ENCODE results near the gene KIAA0040. TPM values are rescaled to one million over a fixed set of nuclear protein-coding genes. Genes with fewer than 3 reads are reported as not detected.

KIAA0040 gene
- total RNA-seq, 2 experiments from 2014 or later = 19.5 to 21.4 TPM

DNA sequence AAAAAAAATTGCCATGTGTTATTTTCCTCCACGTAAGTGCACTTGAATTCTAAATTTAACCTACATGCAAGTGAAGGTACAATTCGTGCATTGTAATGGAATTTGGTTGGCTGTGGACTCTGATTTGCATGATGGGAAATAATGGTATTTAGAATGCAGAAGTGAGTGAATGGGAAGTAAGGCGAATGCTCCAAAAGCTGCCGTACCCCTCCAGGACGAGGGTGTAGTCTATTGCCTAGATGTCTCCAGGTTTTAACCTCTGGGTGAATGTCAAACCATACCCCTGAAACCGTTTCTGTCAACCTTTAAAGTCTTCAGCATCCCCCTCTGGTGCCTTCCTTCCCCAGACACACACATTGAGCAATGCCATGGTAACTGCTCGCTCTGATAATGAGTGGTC, 44.5 kb downstream of the KIAA0040 start:
- H3K4me3 Mint-ChIP-seq = no peak overlapping the region
- intact Hi-C loops (cut with micrococcal nuclease) = no loop called here

DNA sequence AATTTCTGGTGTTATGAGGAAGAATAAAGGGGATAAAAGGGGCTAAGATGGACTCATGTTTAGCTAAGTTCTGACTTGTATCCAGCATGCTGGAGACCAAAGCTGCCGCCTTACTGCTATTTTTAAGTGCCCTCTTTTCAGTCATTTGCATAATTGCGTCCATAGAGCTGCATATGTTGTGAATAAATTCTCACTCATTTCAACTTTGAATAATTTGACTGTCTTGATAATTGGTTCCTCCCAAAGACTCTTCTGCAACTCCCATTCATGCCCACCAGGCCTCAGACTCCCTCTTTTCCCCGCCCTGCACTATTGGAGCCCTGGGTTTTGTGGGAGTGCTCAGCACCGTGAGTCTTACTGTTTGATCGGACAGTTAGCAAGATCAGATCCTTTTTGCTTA, 45.0 kb downstream of the KIAA0040 start:
- H3K27ac Mint-ChIP-seq = no peak overlapping the region
- CTCF ChIA-PET = interaction anchor here (0.7 to 5.5 kb wide), 13 partner anchors 8 to 609 kb away, joined by 3 to 67 read pairs (median 7); no protein-coding TSS in a partner anchor
- no peak overlapping the region for H3K4me3 Mint-ChIP-seq
- H3K9me3 Mint-ChIP-seq = no peaks in the 10 kb centered on the region
- DNase-seq = no peak
- intact Hi-C loops (cut with micrococcal nuclease) = no loop called here
- no peaks in the 10 kb centered on the region for H3K36me3 Mint-ChIP-seq (ENCODE audit: low read depth)
- peaks cover 4% of the 10 kb centered on the region for H3K4me1 Mint-ChIP-seq (ENCODE audit: low read depth)
- H3K27me3 Mint-ChIP-seq (ENCODE audit: low read depth) = peaks cover 16% of the 10 kb centered on the region

More for the DNA sequence above, 44.5 kb downstream of the KIAA0040 start:
- no peaks in the 10 kb centered on the region for H3K9me3 Mint-ChIP-seq
- H3K27me3 Mint-ChIP-seq (ENCODE audit: low read depth) = peaks cover 20% of the 10 kb centered on the region
- peaks cover 4% of the 10 kb centered on the region for H3K4me1 Mint-ChIP-seq (ENCODE audit: low read depth)
- no peak overlapping the region for H3K27ac Mint-ChIP-seq
- CTCF ChIA-PET = interaction anchor here (1.2 to 5.5 kb wide), 9 partner anchors 8 to 199 kb away, joined by 3 to 261 read pairs (median 26); no protein-coding TSS in a partner anchor
- H3K36me3 Mint-ChIP-seq (ENCODE audit: low read depth) = no peaks in the 10 kb centered on the region
- DNase-seq = no peak

- Mint-ChIP-seq H3K27me3 (ENCODE audit: low read depth) (peaks cover 13% of the 10 kb centered on the region), H3K36me3 (ENCODE audit: low read depth) (no peaks in the 10 kb centered on the region), H3K4me3 (no peak overlapping the region), H3K27ac (no peak overlapping the region), H3K4me1 (ENCODE audit: low read depth) (peaks cover 2% of the 10 kb centered on the region), H3K9me3 (no peaks in the 10 kb centered on the region)
- peak; percentile 80 for DNase-seq
- CTCF ChIA-PET = interaction anchor here (0.7 to 5.5 kb wide), 39 partner anchors 9 to 1493 kb away, joined by 3 to 67 read pairs (median 3); partner anchors contain the start of gene MRPS14
- intact Hi-C loops (cut with micrococcal nuclease) = loop anchor here (1.0 kb wide), 1 partner anchor 117 kb away; no protein-coding TSS in a partner anchor
These were observed 45.9 kb downstream of the KIAA0040 start for GRCh38 chr1:175146529-175147213.

DNA sequence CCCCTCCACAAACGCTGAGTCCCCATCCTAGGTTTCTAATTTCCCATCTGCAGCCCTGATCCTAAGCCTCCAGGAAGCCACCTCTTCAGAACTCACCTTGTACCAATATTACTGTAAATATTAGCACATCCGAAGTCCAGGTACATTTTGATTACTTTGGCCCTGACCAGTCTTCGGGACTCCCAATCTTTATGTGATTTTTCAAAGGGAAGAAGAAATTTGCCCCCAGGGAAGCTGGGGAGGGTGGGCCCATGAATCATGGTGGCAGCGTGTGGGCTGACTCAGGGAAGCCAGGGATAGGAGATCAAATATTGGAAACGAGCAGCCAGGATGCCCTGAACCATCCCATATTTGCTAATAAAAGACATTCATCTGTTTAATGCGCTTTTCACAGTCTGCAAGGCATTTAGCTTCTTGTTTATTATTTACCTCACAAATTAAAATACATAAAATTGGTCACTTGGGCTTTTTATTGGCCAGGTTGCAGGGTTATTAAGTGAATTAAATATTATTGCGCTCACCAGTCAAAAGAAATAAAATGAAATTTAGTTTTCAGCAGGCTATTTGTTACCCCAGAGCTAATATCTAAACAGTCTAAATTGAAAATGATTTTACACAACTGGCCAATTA, 46.6 kb downstream of the KIAA0040 start:
- Mint-ChIP-seq H3K4me3 (no peak overlapping the region), H3K4me1 (ENCODE audit: low read depth) (peaks cover 2% of the 10 kb centered on the region), H3K9me3 (no peaks in the 10 kb centered on the region), H3K27me3 (ENCODE audit: low read depth) (peaks cover 10% of the 10 kb centered on the region), H3K36me3 (ENCODE audit: low read depth) (no peaks in the 10 kb centered on the region), H3K27ac (no peak overlapping the region)
- CTCF ChIA-PET = interaction anchor here (0.7 to 5.5 kb wide), 36 partner anchors 10 to 1492 kb away, joined by 3 to 67 read pairs (median 4); partner anchors contain the start of gene MRPS14
- intact Hi-C loops (cut with micrococcal nuclease) = loop anchor here (1.0 kb wide), 1 partner anchor 117 kb away; no protein-coding TSS in a partner anchor
- no peak for DNase-seq

GRCh38 chr1:175138579-175138978, 54.0 kb downstream of the KIAA0040 start:
- CTCF ChIA-PET = interaction anchor here (5.3 kb wide), 1 partner anchor 13 kb away, joined by 44 read pairs; no protein-coding TSS in a partner anchor
- DNase-seq = no peak
- no peak overlapping the region for H3K27ac Mint-ChIP-seq
- intact Hi-C loops (cut with micrococcal nuclease) = no loop called here
- peaks cover 11% of the 10 kb centered on the region for H3K27me3 Mint-ChIP-seq (ENCODE audit: low read depth)
- no peak overlapping the region for H3K4me3 Mint-ChIP-seq
- no peaks in the 10 kb centered on the region for H3K36me3 Mint-ChIP-seq (ENCODE audit: low read depth)
- H3K9me3 Mint-ChIP-seq = no peaks in the 10 kb centered on the region
- H3K4me1 Mint-ChIP-seq (ENCODE audit: low read depth) = no peaks in the 10 kb centered on the region

GRCh38 chr1:175137369-175137768, 55.2 kb downstream of the KIAA0040 start:
- no peaks in the 10 kb centered on the region for H3K9me3 Mint-ChIP-seq
- H3K27ac Mint-ChIP-seq = no peak overlapping the region
- H3K36me3 Mint-ChIP-seq (ENCODE audit: low read depth) = no peaks in the 10 kb centered on the region
- intact Hi-C loops (cut with micrococcal nuclease) = no loop called here
- no peaks in the 10 kb centered on the region for H3K4me1 Mint-ChIP-seq (ENCODE audit: low read depth)
- peaks cover 11% of the 10 kb centered on the region for H3K27me3 Mint-ChIP-seq (ENCODE audit: low read depth)
- no peak overlapping the region for H3K4me3 Mint-ChIP-seq
- CTCF ChIA-PET = interaction anchor here (1.4 kb wide), 1 partner anchor 17 kb away, joined by 3 read pairs; no protein-coding TSS in a partner anchor
- DNase-seq = no peak

DNA sequence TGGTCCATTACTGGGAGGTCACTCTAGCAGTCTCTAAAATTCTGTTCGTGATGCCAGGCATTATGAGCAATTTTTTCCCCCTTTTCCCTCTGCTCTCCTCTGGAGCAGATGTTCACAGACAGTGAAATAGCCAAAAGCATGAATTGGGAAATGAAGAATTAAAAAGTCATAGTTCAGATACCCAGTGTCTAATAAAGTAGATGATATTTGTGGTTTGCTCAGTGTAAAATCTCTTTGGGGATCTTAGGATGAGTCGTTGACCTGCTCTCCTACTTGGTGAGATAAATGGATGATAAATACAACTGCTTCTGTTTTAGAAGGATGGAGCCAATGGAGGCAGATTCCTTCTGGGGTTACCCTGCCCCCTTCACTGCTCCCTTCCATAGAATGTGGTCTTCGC, 56.3 kb downstream of the KIAA0040 start:
- Mint-ChIP-seq H3K4me1 (ENCODE audit: low read depth) (no peaks in the 10 kb centered on the region), H3K27ac (no peak overlapping the region), H3K36me3 (ENCODE audit: low read depth) (no peaks in the 10 kb centered on the region), H3K4me3 (no peak overlapping the region), H3K9me3 (no peaks in the 10 kb centered on the region), H3K27me3 (ENCODE audit: low read depth) (peaks cover 11% of the 10 kb centered on the region)
- DNase-seq = no peak
- intact Hi-C loops (cut with micrococcal nuclease) = no loop called here
- CTCF ChIA-PET = interaction anchor here (1.0 to 2.2 kb wide), 3 partner anchors 10 to 107 kb away, joined by 3 to 10 read pairs (median 9); no protein-coding TSS in a partner anchor

GRCh38 chr1:175134500-175134899, 58.1 kb downstream of the KIAA0040 start:
- Mint-ChIP-seq H3K4me3 (no peak overlapping the region), H3K4me1 (ENCODE audit: low read depth) (no peaks in the 10 kb centered on the region), H3K36me3 (ENCODE audit: low read depth) (no peaks in the 10 kb centered on the region), H3K27ac (no peak overlapping the region), H3K9me3 (no peaks in the 10 kb centered on the region), H3K27me3 (ENCODE audit: low read depth) (peaks cover 11% of the 10 kb centered on the region)
- intact Hi-C loops (cut with micrococcal nuclease) = no loop called here
- DNase-seq = no peak
- CTCF ChIA-PET = interaction anchor here (1.1 to 2.2 kb wide), 5 partner anchors 9 to 105 kb away, joined by 3 to 10 read pairs (median 5); no protein-coding TSS in a partner anchor

GRCh38 chr1:175133673-175134435, 58.7 kb downstream of the KIAA0040 start:
- CTCF ChIA-PET = interaction anchor here (1.1 to 2.2 kb wide), 6 partner anchors 9 to 105 kb away, joined by 3 to 10 read pairs (median 4); no protein-coding TSS in a partner anchor
- H3K4me1 Mint-ChIP-seq (ENCODE audit: low read depth) = no peaks in the 10 kb centered on the region
- H3K27ac Mint-ChIP-seq = no peak overlapping the region
- H3K27me3 Mint-ChIP-seq (ENCODE audit: low read depth) = peaks cover 11% of the 10 kb centered on the region
- intact Hi-C loops (cut with micrococcal nuclease) = no loop called here
- H3K36me3 Mint-ChIP-seq (ENCODE audit: low read depth) = no peaks in the 10 kb centered on the region
- no peak overlapping the region for H3K4me3 Mint-ChIP-seq
- no peaks in the 10 kb centered on the region for H3K9me3 Mint-ChIP-seq
- DNase-seq = no peak

DNA sequence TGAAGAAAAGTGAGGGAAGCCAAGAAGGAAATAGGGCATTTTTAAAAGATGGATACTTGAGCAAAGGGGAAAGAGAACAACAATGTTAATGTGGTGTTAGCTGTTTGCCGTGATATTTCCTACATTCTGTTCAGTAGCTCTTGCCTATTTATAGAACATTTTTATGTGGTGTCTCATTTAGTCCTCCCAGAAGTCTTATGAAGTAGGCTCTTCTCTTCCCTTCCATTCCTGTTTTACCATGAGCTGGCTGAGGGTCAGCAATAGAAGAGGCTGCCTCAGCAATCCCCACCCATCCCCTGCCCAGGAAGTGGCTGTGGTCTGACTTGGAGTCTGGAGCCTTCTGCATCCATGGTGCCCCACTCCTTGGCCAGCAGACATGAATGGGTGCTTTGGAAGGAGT, 60.1 kb downstream of the KIAA0040 start:
- intact Hi-C loops (cut with micrococcal nuclease) = no loop called here
- H3K4me3 Mint-ChIP-seq = no peak overlapping the region

GRCh38 chr1:175131095-175131494, 61.5 kb downstream of the KIAA0040 start:
- H3K9me3 Mint-ChIP-seq = no peaks in the 10 kb centered on the region
- CTCF ChIA-PET = interaction anchor here (1.6 kb wide), 1 partner anchor 106 kb away, joined by 3 read pairs; no protein-coding TSS in a partner anchor
- no peak overlapping the region for H3K4me3 Mint-ChIP-seq
- H3K27me3 Mint-ChIP-seq (ENCODE audit: low read depth) = peaks cover 7% of the 10 kb centered on the region
- no peaks in the 10 kb centered on the region for H3K36me3 Mint-ChIP-seq (ENCODE audit: low read depth)
- intact Hi-C loops (cut with micrococcal nuclease) = no loop called here
- no peak for DNase-seq
- H3K4me1 Mint-ChIP-seq (ENCODE audit: low read depth) = no peaks in the 10 kb centered on the region
- no peak overlapping the region for H3K27ac Mint-ChIP-seq

More for the DNA sequence above, 60.1 kb downstream of the KIAA0040 start:
- CTCF ChIA-PET = interaction anchor here (0.9 to 1.7 kb wide), 4 partner anchors 14 to 241 kb away, joined by 3 to 4 read pairs (median 4); no protein-coding TSS in a partner anchor
- Mint-ChIP-seq H3K27ac (no peak overlapping the region), H3K36me3 (ENCODE audit: low read depth) (no peaks in the 10 kb centered on the region), H3K27me3 (ENCODE audit: low read depth) (peaks cover 9% of the 10 kb centered on the region), H3K4me1 (ENCODE audit: low read depth) (no peaks in the 10 kb centered on the region), H3K9me3 (no peaks in the 10 kb centered on the region)
- DNase-seq = no peak

DNA sequence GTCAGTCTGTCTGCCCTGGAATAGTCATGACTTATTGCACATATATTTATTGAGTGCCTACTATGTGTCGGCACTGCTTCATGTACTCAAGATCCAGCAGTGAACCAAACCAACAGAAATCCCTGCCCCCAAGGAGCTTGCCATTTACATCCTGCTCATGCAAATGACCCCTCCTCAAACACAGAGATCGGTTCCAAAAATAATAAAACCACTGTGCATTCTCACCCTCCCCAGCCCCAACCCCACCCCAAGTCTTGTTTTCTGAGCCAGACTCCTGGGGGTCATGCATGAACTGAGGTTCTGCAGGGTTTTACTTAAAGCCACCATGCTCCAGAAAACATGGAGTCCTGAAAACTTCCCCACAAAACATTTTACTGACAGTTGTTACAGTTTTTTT, 61.9 kb downstream of the KIAA0040 start:
- DNase-seq = no peak
- H3K36me3 Mint-ChIP-seq (ENCODE audit: low read depth) = no peaks in the 10 kb centered on the region
- no peaks in the 10 kb centered on the region for H3K9me3 Mint-ChIP-seq
- no peak overlapping the region for H3K4me3 Mint-ChIP-seq
- intact Hi-C loops (cut with micrococcal nuclease) = no loop called here
- no peak overlapping the region for H3K27ac Mint-ChIP-seq
- no peaks in the 10 kb centered on the region for H3K4me1 Mint-ChIP-seq (ENCODE audit: low read depth)
- peaks cover 5% of the 10 kb centered on the region for H3K27me3 Mint-ChIP-seq (ENCODE audit: low read depth)
- CTCF ChIA-PET = interaction anchor here (1.6 kb wide), 1 partner anchor 106 kb away, joined by 3 read pairs; no protein-coding TSS in a partner anchor

Measured in activated naive CD4-positive, alpha-beta T cell treated with anti-CD3 and anti-CD28 coated beads for 36 hours (primary cell).